Central memory CD4-positive, alpha-beta T cell (primary cell): ENCODE data around the gene PCSK1N.
"Not testable (repeated sequence)": the region's sequence is repeated elsewhere in the genome, so short reads cannot be mapped to it uniquely, and the experiment has no call there.

Source experiments
- DNase-seq: peaks from one replicate; pipeline ENCODE4 v3.0.0; 2022

Gene PCSK1N

GRCh38 chrX:48819394-48819793, 16.0 kb downstream of the PCSK1N start:
- DNase-seq = not testable (repeated sequence)

GRCh38 chrX:48818866-48819265, 16.5 kb downstream of the PCSK1N start:
- no peak for DNase-seq

GRCh38 chrX:48818098-48818497, 17.3 kb downstream of the PCSK1N start:
- DNase-seq = no peak

GRCh38 chrX:48816014-48816810, 19.2 kb downstream of the PCSK1N start:
- no peak for DNase-seq

GRCh38 chrX:48815266-48815665, 20.1 kb downstream of the PCSK1N start:
- no peak for DNase-seq

- DNase-seq = no peak
Observed at GRCh38 chrX:48814722-48815121, 20.7 kb downstream of the PCSK1N start.

- no peak for DNase-seq
Observed at GRCh38 chrX:48813644-48814043, 21.8 kb downstream of the PCSK1N start.

GRCh38 chrX:48806081-48806480, 29.3 kb downstream of the PCSK1N start:
- no peak for DNase-seq

- no peak for DNase-seq
Observed at GRCh38 chrX:48802905-48803200, 32.6 kb downstream of the PCSK1N start.

- DNase-seq = no peak
Observed at GRCh38 chrX:48802089-48802904, 33.1 kb downstream of the PCSK1N start.

GRCh38 chrX:48801280-48802088, 33.9 kb downstream of the PCSK1N start, which contains the start of gene HDAC6:
TSS of gene HDAC6 (plus strand) at chrX:48802067. CDS start at chrX:48802693, 626 bp downstream.
- DNase-seq = peak; percentile 97

GRCh38 chrX:48800574-48801279, 34.7 kb downstream of the PCSK1N start:
- no peak for DNase-seq

GRCh38 chrX:48798318-48798717, 37.1 kb downstream of the PCSK1N start:
- DNase-seq = no peak

GRCh38 chrX:48794911-48795515, 40.4 kb downstream of the PCSK1N start:
- no peak for DNase-seq

- no peak for DNase-seq
Observed at GRCh38 chrX:48794340-48794910, 41.0 kb downstream of the PCSK1N start.

GRCh38 chrX:48793935-48794334, 41.5 kb downstream of the PCSK1N start:
- no peak for DNase-seq

- DNase-seq = no peak
Observed at GRCh38 chrX:48792219-48792618, 43.2 kb downstream of the PCSK1N start.

GRCh38 chrX:48791063-48791820, 44.2 kb downstream of the PCSK1N start:
- no peak for DNase-seq

GRCh38 chrX:48790477-48790876, 44.9 kb downstream of the PCSK1N start:
- no peak for DNase-seq

- no peak for DNase-seq
Observed at GRCh38 chrX:48789366-48790220, 45.8 kb downstream of the PCSK1N start.
